GM19328 (cell line): ENCODE data around the gene NDUFB5.

Experiments
- ATAC-seq: cut with Tn5 transposase; IDR thresholded peaks from one replicate; pipeline ENCODE4 v1.9.1; 2021; ENCODE audit warnings: mild to moderate bottlenecking, moderate library complexity; ENCODE audit not compliant: unreplicated experiment

Gene NDUFB5

GRCh38 chr3:179673523-179673922 is 68.9 kb downstream of the NDUFB5 start:
- no peak for ATAC-seq

GRCh38 chr3:179676081-179676480 is 71.5 kb downstream of the NDUFB5 start:
- ATAC-seq: no peak
